GM12865 (cell line): ENCODE data around the gene SOAT1.

Experiments
- DNase-seq: peaks from one replicate; pipeline ENCODE4 v3.0.0; 2010; ENCODE audit warnings: low read depth
- H3K4me3 ChIP-seq: 2 replicates; pipeline ENCODE4 v1.5.1; 2011; ENCODE audit warnings: mild to moderate bottlenecking, low read depth, low read length, control low read depth
- TF ChIP-seq, protein P1 (sequence below): IDR thresholded peaks from 2 replicates; pipeline ENCODE4 v1.5.1; 2011; ENCODE audit warnings: low read length, control low read depth, low read depth, inconsistent platforms; ENCODE audit not compliant: insufficient read depth; ENCODE audit errors: missing control alignments

Gene SOAT1

DNA sequence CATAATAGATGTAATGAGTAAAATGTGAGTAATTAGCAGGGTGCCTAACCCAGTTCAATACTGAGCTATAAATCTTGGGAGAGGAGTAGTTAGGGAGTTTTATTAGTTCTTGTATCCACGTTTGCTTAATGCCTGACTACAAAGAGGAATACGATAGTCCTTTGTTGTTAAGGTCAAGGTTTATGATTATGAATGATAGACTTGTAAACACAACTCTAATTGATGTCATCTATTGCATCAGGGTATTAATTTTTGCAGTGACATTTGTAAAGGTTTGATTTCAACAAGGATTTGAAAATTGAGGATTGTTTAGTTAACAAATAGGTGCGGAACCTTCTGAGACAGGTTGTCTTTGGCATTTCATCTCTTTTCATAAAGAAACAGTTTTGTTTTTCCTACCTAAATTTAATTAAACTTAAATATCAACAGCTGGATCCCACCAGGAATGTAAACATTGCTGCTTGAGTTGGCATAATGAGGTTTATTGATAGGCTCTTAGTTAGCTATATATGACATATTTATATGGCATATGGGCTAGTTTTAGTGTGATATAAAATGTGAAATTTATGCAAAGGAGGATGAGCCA lies 9.7 kb downstream of the SOAT1 start:
- TF ChIP-seq, protein P1, sequence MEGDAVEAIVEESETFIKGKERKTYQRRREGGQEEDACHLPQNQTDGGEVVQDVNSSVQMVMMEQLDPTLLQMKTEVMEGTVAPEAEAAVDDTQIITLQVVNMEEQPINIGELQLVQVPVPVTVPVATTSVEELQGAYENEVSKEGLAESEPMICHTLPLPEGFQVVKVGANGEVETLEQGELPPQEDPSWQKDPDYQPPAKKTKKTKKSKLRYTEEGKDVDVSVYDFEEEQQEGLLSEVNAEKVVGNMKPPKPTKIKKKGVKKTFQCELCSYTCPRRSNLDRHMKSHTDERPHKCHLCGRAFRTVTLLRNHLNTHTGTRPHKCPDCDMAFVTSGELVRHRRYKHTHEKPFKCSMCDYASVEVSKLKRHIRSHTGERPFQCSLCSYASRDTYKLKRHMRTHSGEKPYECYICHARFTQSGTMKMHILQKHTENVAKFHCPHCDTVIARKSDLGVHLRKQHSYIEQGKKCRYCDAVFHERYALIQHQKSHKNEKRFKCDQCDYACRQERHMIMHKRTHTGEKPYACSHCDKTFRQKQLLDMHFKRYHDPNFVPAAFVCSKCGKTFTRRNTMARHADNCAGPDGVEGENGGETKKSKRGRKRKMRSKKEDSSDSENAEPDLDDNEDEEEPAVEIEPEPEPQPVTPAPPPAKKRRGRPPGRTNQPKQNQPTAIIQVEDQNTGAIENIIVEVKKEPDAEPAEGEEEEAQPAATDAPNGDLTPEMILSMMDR = no peak
- no peak overlapping the region for H3K4me3 ChIP-seq
- no peak for DNase-seq

DNA sequence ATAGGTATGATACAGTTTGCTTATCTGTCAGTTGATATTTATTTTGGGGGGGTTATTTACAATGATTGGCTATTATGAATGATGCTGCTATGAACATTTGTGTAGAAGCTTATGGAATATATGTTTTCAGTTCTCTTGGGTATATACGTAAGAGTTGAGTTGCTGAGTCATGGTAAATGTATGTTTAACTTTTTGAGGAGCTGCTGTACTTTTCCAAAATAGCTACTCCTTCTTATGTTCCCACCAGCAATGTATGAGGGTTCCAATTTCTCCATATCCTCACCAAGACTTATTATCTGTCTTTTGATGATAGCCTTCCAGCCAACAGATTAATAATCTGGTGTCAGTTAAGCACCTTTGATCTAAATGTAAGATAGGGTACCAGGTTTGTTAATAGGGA lies 11.9 kb downstream of the SOAT1 start:
- no peak for DNase-seq
- TF ChIP-seq, protein P1 = no peak
- H3K4me3 ChIP-seq = no peak overlapping the region

DNA sequence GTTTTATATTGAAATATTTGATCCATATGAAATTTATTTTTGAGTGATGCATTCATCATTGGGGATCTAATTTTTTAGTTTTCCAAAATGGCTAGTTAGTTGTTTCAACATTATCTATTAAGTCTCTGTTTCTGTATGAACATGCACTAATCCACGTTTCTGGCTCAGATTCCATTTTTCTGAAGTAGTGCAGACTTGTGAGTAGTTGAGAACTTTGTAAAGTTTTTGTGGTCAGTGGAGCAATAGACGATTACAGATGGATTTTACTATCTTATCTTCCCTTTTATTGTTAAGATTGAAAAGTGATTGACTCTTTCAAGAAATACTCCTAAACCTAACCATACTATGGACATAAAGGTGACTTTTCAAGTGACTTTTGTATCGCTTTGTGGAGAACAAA lies 16.7 kb downstream of the SOAT1 start:
- TF ChIP-seq, protein P1 = no peak
- H3K4me3 ChIP-seq = no peak overlapping the region
- no peak for DNase-seq

DNA sequence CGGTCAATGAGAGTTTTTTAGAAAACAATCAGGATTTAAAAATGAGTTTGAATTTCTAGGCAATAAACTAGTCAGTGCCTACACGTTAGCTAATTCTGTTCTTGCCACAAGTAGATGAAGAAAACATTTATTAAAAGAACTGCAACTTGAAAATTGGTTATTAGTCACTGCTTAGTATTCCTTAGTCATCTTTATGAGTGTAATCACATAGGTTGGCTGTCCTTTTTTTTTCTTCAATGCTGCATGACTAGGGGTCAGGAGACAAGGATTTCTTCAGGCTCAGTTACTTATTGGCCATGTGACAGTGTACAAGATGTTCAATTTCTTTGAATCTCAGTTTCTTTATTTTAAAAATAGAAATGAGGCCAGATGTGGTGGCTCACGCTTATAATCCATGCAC lies 17.1 kb downstream of the SOAT1 start:
- H3K4me3 ChIP-seq = no peak overlapping the region
- TF ChIP-seq, protein P1 = no peak
- DNase-seq = no peak

DNA sequence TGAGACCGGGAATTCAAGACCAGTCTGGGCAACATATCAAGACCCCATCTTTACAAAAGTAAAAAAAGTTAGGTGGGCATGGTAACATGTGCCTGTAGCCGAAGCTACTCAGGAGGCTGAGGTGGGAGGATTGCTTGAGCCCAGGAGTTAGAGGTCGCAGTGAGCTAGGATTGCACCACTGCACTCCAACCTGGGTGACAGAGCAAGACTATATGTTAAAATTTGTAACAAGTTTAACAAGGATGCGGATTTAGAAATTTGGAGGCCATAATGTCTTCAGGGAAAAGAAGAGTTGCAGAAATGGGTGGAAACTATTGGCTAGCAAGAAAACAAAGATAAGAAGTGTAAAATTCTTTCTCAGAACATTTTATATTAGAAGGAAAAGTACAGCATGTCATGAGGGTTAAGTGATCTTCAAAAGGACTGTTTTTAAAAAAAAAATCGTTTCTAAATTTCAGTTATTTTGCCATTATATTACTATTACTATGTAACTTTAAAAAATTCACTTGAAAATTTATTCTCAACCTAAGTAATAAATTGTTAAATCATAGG lies 17.6 kb downstream of the SOAT1 start:
- H3K4me3 ChIP-seq = no peak overlapping the region
- TF ChIP-seq, protein P1 = no peak

DNA sequence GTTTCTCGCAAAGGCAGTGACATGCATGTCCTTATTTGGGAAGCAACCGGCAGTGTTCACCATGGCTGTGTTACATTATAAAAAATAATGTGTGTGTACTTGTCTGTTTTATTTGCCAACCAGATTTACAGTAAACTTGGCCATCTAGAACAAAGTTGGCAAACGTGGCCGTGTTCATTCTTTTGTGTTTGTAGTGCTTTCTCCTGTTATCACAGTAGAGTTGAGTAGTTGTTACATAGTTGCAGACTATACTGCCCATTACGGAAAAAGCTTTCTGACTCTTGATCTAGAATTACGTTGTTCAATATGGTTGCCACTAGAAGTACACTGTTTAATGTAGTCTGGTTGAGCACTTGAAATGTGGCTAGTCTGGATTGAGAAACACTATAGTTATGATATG lies 19.4 kb downstream of the SOAT1 start:
- DNase-seq = no peak
- TF ChIP-seq, protein P1 = no peak
- H3K4me3 ChIP-seq = no peak overlapping the region

More for the DNA sequence above, 17.6 kb downstream of the SOAT1 start:
- DNase-seq = no peak

DNA sequence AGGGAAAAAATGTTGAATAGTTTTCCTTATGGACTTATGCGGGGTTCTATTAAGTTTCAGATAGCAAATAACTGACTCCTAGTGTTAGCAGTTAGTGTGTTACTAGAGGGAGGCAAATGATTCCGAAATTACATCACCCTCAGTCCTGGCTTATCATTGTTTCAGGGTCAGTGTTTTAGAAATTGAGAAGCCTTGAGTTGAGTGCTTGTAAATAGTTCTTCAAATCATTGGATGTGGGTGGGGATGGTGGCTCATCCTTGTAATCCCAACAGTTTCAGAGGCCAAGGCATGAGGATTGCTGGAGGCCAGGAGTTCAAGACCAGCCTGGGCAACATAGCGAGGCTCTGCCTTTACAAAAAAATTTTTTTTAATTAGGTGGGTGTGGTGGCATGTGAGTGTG lies 21.3 kb downstream of the SOAT1 start:
- no peak overlapping the region for H3K4me3 ChIP-seq
- TF ChIP-seq, protein P1 = no peak
- no peak for DNase-seq
